ENCODE measurements around the gene ATP6V0E2. TPM values are rescaled to one million over a fixed set of nuclear protein-coding genes. Genes with fewer than 3 reads are reported as not detected.
"Not testable (repeated sequence)": the region's sequence is repeated elsewhere in the genome, so short reads cannot be mapped to it uniquely, and the experiment has no call there.

Gene ATP6V0E2
- total and polyA plus RNA-seq, 4 donors: 8.6 to 34.8 (median 24.5) TPM

DNA sequence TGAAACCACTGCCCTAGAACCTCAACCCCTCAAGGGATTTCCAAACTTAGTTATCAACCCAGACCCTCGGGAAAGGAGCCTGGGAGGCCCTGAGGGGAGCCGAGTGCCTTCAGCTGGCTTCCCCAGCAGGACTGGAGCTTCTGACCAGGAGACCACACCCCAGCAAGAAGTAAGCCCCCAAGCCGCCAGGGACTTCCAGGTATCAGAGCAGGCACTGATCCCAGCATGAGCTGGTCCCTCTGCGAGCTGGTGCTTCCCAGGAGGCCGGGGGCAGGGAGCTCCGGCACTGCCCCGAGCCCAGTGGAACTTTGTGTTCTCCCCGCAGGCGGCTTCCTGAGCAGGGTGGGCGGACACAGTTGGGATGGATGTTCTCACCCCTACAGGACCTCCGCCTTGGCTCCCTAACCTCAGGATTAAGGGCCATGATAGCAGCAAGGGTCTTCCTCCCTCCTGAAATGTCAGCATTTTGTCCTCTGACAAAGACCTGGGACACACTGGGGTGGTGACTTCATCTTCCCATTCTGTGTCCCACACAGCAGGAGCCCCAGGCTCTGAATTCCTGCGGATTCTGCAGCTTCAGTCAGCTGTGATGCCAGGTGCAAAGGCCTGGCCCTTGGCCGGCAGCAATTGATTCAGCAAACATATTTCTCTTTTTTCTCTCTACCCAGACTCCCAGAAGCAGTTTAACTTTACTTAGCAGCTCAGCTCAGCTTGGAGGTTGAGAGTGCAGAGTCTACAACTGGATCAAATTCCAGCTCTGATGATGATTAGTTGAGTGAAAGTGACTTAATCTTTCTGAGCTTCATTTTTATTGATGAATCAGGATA is 11.6 kb downstream of the ATP6V0E2 start:
- Histone ChIP-seq H3K4me1 (ENCODE audit: control insufficient read depth in 5 of 5, insufficient read depth in 5 of 5, low read length in 5 of 5) (peaks cover 0 to 8% (median 4%) of the 10 kb centered on the region in 5 donors), H3K27ac (ENCODE audit: low read depth in 1 of 2, low read length in 1 of 2) (no peak overlapping the region), H3K27me3 (ENCODE audit: control insufficient read depth in 3 of 3, insufficient read depth in 3 of 3, low read length in 2 of 3) (no peaks in the 10 kb centered on the region), H3K9ac (ENCODE audit: insufficient read depth in 1 of 2, low read length in 2 of 2) (no peak overlapping the region), H3K4me3 (no peak overlapping the region), H3K9me3 (ENCODE audit: control insufficient read depth in 4 of 4, insufficient read depth in 3 of 4, low read length in 3 of 4) (no peaks in the 10 kb centered on the region), H3K36me3 (ENCODE audit: control insufficient read depth in 4 of 4, insufficient read depth in 4 of 4, low read length in 4 of 4) (peaks cover 0 to 2% (median 0%) of the 10 kb centered on the region in 4 donors)
- TF ChIP-seq CTCF (IDR thresholded peaks at IDR 0.05; ENCODE audit: control extremely low read depth, extremely low read depth): no peak
- WGBS, 2 donors: 89 to 90% methylated on average over 13 of the region's 13 CpGs
- ATAC-seq (ENCODE audit: insufficient read depth, low FRiP score) (no peak), DNase-seq (no peak)

GRCh38 chr7:149886018-149886415 is 12.2 kb downstream of the ATP6V0E2 start:
- ATAC-seq (ENCODE audit: insufficient read depth, low FRiP score) (no peak), DNase-seq (no peak)
- Histone ChIP-seq H3K27me3 (ENCODE audit: control insufficient read depth in 3 of 3, insufficient read depth in 3 of 3, low read length in 2 of 3) (no peaks in the 10 kb centered on the region), H3K4me3 (no peak overlapping the region), H3K9ac (ENCODE audit: insufficient read depth in 1 of 2, low read length in 2 of 2) (no peak overlapping the region), H3K4me1 (ENCODE audit: control insufficient read depth in 5 of 5, insufficient read depth in 5 of 5, low read length in 5 of 5) (peaks cover 0 to 5% (median 4%) of the 10 kb centered on the region in 5 donors), H3K36me3 (ENCODE audit: control insufficient read depth in 4 of 4, insufficient read depth in 4 of 4, low read length in 4 of 4) (peaks cover 0 to 2% (median 0%) of the 10 kb centered on the region in 4 donors), H3K9me3 (ENCODE audit: control insufficient read depth in 4 of 4, insufficient read depth in 3 of 4, low read length in 3 of 4) (no peaks in the 10 kb centered on the region), H3K27ac (ENCODE audit: low read depth in 1 of 2, low read length in 1 of 2) (no peak overlapping the region)
- no peak for TF ChIP-seq CTCF (IDR thresholded peaks at IDR 0.05; ENCODE audit: control extremely low read depth, extremely low read depth)
- 50 to 64% methylated on average over 4 of the region's 4 CpGs for WGBS, 2 donors

DNA sequence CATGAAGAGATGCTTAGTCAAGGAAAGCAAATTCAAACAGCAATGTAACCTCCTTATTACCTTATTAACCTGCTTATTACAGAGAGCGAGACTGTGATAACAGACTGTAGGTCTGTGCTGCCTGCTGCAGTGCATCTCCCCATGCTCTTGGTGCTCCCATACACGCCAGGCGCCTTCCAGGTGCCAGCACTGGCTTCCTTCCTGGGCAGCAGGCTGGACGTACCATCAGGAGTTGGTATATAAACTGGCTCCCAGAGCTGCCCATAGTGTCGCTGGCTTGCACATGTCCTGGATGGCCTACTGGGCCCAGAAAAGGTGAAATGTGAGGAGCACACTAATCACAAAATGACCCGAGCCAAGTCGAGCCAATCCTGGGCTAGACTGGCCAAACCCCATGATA is 13.5 kb downstream of the ATP6V0E2 start:
- Histone ChIP-seq H3K4me3 (no peak overlapping the region), H3K27ac (ENCODE audit: low read depth in 1 of 2, low read length in 1 of 2) (no peak overlapping the region), H3K9me3 (ENCODE audit: control insufficient read depth in 4 of 4, insufficient read depth in 3 of 4, low read length in 3 of 4) (no peaks in the 10 kb centered on the region), H3K4me1 (ENCODE audit: control insufficient read depth in 5 of 5, insufficient read depth in 5 of 5, low read length in 5 of 5) (peaks cover 0 to 4% (median 0%) of the 10 kb centered on the region in 5 donors), H3K9ac (ENCODE audit: insufficient read depth in 1 of 2, low read length in 2 of 2) (no peak overlapping the region), H3K36me3 (ENCODE audit: control insufficient read depth in 4 of 4, insufficient read depth in 4 of 4, low read length in 4 of 4) (peaks cover 0 to 2% (median 0%) of the 10 kb centered on the region in 4 donors), H3K27me3 (ENCODE audit: control insufficient read depth in 3 of 3, insufficient read depth in 3 of 3, low read length in 2 of 3) (no peaks in the 10 kb centered on the region)
- WGBS, 2 donors: 96 to 97% methylated on average over 7 of the region's 7 CpGs
- ATAC-seq (ENCODE audit: insufficient read depth, low FRiP score): no peak
- no peak for DNase-seq
- TF ChIP-seq CTCF (IDR thresholded peaks at IDR 0.05; ENCODE audit: control extremely low read depth, extremely low read depth): no peak

GRCh38 chr7:149890715-149891114 is 16.9 kb downstream of the ATP6V0E2 start:
- not testable (repeated sequence) for H3K36me3 ChIP-seq (ENCODE audit: control insufficient read depth in 4 of 4, insufficient read depth in 4 of 4, low read length in 4 of 4); H3K9ac ChIP-seq (ENCODE audit: insufficient read depth in 1 of 2, low read length in 2 of 2); DNase-seq; H3K27ac ChIP-seq (ENCODE audit: low read depth in 1 of 2, low read length in 1 of 2); ATAC-seq (ENCODE audit: insufficient read depth, low FRiP score); H3K4me1 ChIP-seq (ENCODE audit: control insufficient read depth in 5 of 5, insufficient read depth in 5 of 5, low read length in 5 of 5); H3K9me3 ChIP-seq (ENCODE audit: control insufficient read depth in 4 of 4, insufficient read depth in 3 of 4, low read length in 3 of 4); H3K4me3 ChIP-seq; H3K27me3 ChIP-seq (ENCODE audit: control insufficient read depth in 3 of 3, insufficient read depth in 3 of 3, low read length in 2 of 3)
- WGBS, 2 donors: 36 to 48% methylated on average over 2 of the region's 2 CpGs

- H3K9ac ChIP-seq (ENCODE audit: insufficient read depth in 1 of 2, low read length in 2 of 2); ATAC-seq (ENCODE audit: insufficient read depth, low FRiP score); DNase-seq; H3K4me3 ChIP-seq; H3K27ac ChIP-seq (ENCODE audit: low read depth in 1 of 2, low read length in 1 of 2); H3K36me3 ChIP-seq (ENCODE audit: control insufficient read depth in 4 of 4, insufficient read depth in 4 of 4, low read length in 4 of 4); H3K4me1 ChIP-seq (ENCODE audit: control insufficient read depth in 5 of 5, insufficient read depth in 5 of 5, low read length in 5 of 5); H3K27me3 ChIP-seq (ENCODE audit: control insufficient read depth in 3 of 3, insufficient read depth in 3 of 3, low read length in 2 of 3); H3K9me3 ChIP-seq (ENCODE audit: control insufficient read depth in 4 of 4, insufficient read depth in 3 of 4, low read length in 3 of 4): not testable (repeated sequence)
- 78 to 87% methylated on average over 8 of the region's 8 CpGs for WGBS, 2 donors
Observed at GRCh38 chr7:149894957-149895356, 21.2 kb downstream of the ATP6V0E2 start.

- not testable (repeated sequence) for DNase-seq; H3K27ac ChIP-seq (ENCODE audit: low read depth in 1 of 2, low read length in 1 of 2); H3K4me1 ChIP-seq (ENCODE audit: control insufficient read depth in 5 of 5, insufficient read depth in 5 of 5, low read length in 5 of 5); H3K27me3 ChIP-seq (ENCODE audit: control insufficient read depth in 3 of 3, insufficient read depth in 3 of 3, low read length in 2 of 3); H3K4me3 ChIP-seq; H3K9me3 ChIP-seq (ENCODE audit: control insufficient read depth in 4 of 4, insufficient read depth in 3 of 4, low read length in 3 of 4); ATAC-seq (ENCODE audit: insufficient read depth, low FRiP score); H3K36me3 ChIP-seq (ENCODE audit: control insufficient read depth in 4 of 4, insufficient read depth in 4 of 4, low read length in 4 of 4); H3K9ac ChIP-seq (ENCODE audit: insufficient read depth in 1 of 2, low read length in 2 of 2)
- WGBS, 2 donors: 76 to 88% methylated on average over 4 of the region's 6 CpGs
Observed at GRCh38 chr7:149907776-149908376, 34.1 kb downstream of the ATP6V0E2 start.

Data from lung (tissue), 12 donors.